Measurements from ENCODE around the gene PDLIM3. TPM values are rescaled to one million over a fixed set of nuclear protein-coding genes. Genes with fewer than 3 reads are reported as not detected.

Gene PDLIM3
- total RNA-seq, 1 donor, result 2.2 TPM

- Histone ChIP-seq H4K20me1 (ENCODE audit: insufficient read depth, low read length) (no peaks in the 10 kb centered on the region), H3K27me3 (ENCODE audit: insufficient read depth, low read length) (peaks cover 12% of the 10 kb centered on the region), H3K27ac (ENCODE audit: low read depth, low read length) (no peak overlapping the region), H3K9me3 (ENCODE audit: low read depth, low read length) (no peaks in the 10 kb centered on the region), H3K79me2 (ENCODE audit: insufficient read depth, low read length) (no peaks in the 10 kb centered on the region), H3K4me2 (ENCODE audit: insufficient read depth, low read length) (no peak overlapping the region), H3K4me3 (ENCODE audit: insufficient read depth, low read length) (no peak overlapping the region), H3K36me3 (ENCODE audit: insufficient read depth, low read length) (no peaks in the 10 kb centered on the region), H2AFZ (ENCODE audit: low read length) (no peak overlapping the region), H3K4me1 (ENCODE audit: insufficient read depth, low read length) (peaks cover 22% of the 10 kb centered on the region)
- no peak for TF ChIP-seq CTCF (IDR thresholded peaks at IDR 0.05; ENCODE audit: extremely low read depth, low read depth, low read length)
- no peak for DNase-seq (ENCODE audit: insufficient read length, low spot score, missing footprints)
Measured at GRCh38 chr4:185465707-185466106, 69.6 kb downstream of the PDLIM3 start.

GRCh38 chr4:185464887-185465286, 70.4 kb downstream of the PDLIM3 start:
- Histone ChIP-seq H3K4me2 (ENCODE audit: insufficient read depth, low read length) (no peak overlapping the region), H3K79me2 (ENCODE audit: insufficient read depth, low read length) (no peaks in the 10 kb centered on the region), H3K4me1 (ENCODE audit: insufficient read depth, low read length) (peaks cover 21% of the 10 kb centered on the region), H3K27ac (ENCODE audit: low read depth, low read length) (no peak overlapping the region), H3K27me3 (ENCODE audit: insufficient read depth, low read length) (peaks cover 10% of the 10 kb centered on the region), H4K20me1 (ENCODE audit: insufficient read depth, low read length) (no peaks in the 10 kb centered on the region), H3K9me3 (ENCODE audit: low read depth, low read length) (no peaks in the 10 kb centered on the region), H2AFZ (ENCODE audit: low read length) (no peak overlapping the region), H3K4me3 (ENCODE audit: insufficient read depth, low read length) (no peak overlapping the region), H3K36me3 (ENCODE audit: insufficient read depth, low read length) (no peaks in the 10 kb centered on the region)
- no peak for TF ChIP-seq CTCF (IDR thresholded peaks at IDR 0.05; ENCODE audit: extremely low read depth, low read depth, low read length)
- no peak for DNase-seq (ENCODE audit: insufficient read length, low spot score, missing footprints)

GRCh38 chr4:185464183-185464582, 71.1 kb downstream of the PDLIM3 start:
- Histone ChIP-seq H2AFZ (ENCODE audit: low read length) (no peak overlapping the region), H3K27me3 (ENCODE audit: insufficient read depth, low read length) (peaks cover 4% of the 10 kb centered on the region), H3K79me2 (ENCODE audit: insufficient read depth, low read length) (no peaks in the 10 kb centered on the region), H3K4me2 (ENCODE audit: insufficient read depth, low read length) (no peak overlapping the region), H3K36me3 (ENCODE audit: insufficient read depth, low read length) (no peaks in the 10 kb centered on the region), H3K9me3 (ENCODE audit: low read depth, low read length) (no peaks in the 10 kb centered on the region), H3K4me3 (ENCODE audit: insufficient read depth, low read length) (no peak overlapping the region), H4K20me1 (ENCODE audit: insufficient read depth, low read length) (no peaks in the 10 kb centered on the region), H3K4me1 (ENCODE audit: insufficient read depth, low read length) (peaks cover 21% of the 10 kb centered on the region), H3K27ac (ENCODE audit: low read depth, low read length) (no peak overlapping the region)
- DNase-seq (ENCODE audit: insufficient read length, low spot score, missing footprints), result no peak
- TF ChIP-seq CTCF (IDR thresholded peaks at IDR 0.05; ENCODE audit: extremely low read depth, low read depth, low read length), result no peak

GRCh38 chr4:185463541-185463940, 71.8 kb downstream of the PDLIM3 start:
- Histone ChIP-seq H3K36me3 (ENCODE audit: insufficient read depth, low read length) (no peaks in the 10 kb centered on the region), H4K20me1 (ENCODE audit: insufficient read depth, low read length) (no peaks in the 10 kb centered on the region), H3K27me3 (ENCODE audit: insufficient read depth, low read length) (no peaks in the 10 kb centered on the region), H3K27ac (ENCODE audit: low read depth, low read length) (no peak overlapping the region), H3K4me2 (ENCODE audit: insufficient read depth, low read length) (no peak overlapping the region), H3K9me3 (ENCODE audit: low read depth, low read length) (no peaks in the 10 kb centered on the region), H2AFZ (ENCODE audit: low read length) (no peak overlapping the region), H3K79me2 (ENCODE audit: insufficient read depth, low read length) (no peaks in the 10 kb centered on the region), H3K4me1 (ENCODE audit: insufficient read depth, low read length) (peaks cover 21% of the 10 kb centered on the region), H3K4me3 (ENCODE audit: insufficient read depth, low read length) (no peak overlapping the region)
- TF ChIP-seq CTCF (IDR thresholded peaks at IDR 0.05; ENCODE audit: extremely low read depth, low read depth, low read length), result no peak
- DNase-seq (ENCODE audit: insufficient read length, low spot score, missing footprints), result no peak

Measured in osteoblast (primary cell).